Spinal cord (tissue), 10 donors: ENCODE data around the gene SHISA6. TPM values are rescaled to one million over a fixed set of nuclear protein-coding genes. Genes with fewer than 3 reads are reported as not detected.

Source experiments
- DNase-seq, 6 donors: peaks; one replicate each; pipeline versions ENCODE4 v3.0.0 to v3.0.0-alpha.2; 2013 to 2015; ENCODE audit warnings: low spot score in 6 of 6, low read depth in 4 of 6
- H3K27ac ChIP-seq: one replicate; pipeline ENCODE4 v1.5.1; 2013; ENCODE audit warnings: low read depth, low read length, control low read depth
- H3K27me3 ChIP-seq: one replicate; pipeline ENCODE4 v1.6.1; 2013; ENCODE audit warnings: low read length; ENCODE audit not compliant: control insufficient read depth, insufficient read depth
- H3K36me3 ChIP-seq: one replicate; pipeline ENCODE4 v1.6.1; 2013; ENCODE audit warnings: low read length; ENCODE audit not compliant: control insufficient read depth, insufficient read depth
- H3K4me1 ChIP-seq: one replicate; pipeline ENCODE4 v1.6.1; 2013; ENCODE audit warnings: low read length; ENCODE audit not compliant: control insufficient read depth, insufficient read depth
- H3K4me3 ChIP-seq: one replicate; pipeline ENCODE4 v1.5.1; 2013; ENCODE audit warnings: low read depth, low read length, control low read depth
- H3K9me3 ChIP-seq: one replicate; pipeline ENCODE4 v1.6.1; 2013; ENCODE audit warnings: low read length; ENCODE audit not compliant: control insufficient read depth, insufficient read depth
- WGBS: methylation state at CpG from one replicate; pipeline ENCODE4 v1.1.5; 2013; ENCODE audit warnings: missing lambda C conversion rate; ENCODE audit not compliant: insufficient coverage; 5-methylcytosine and 5-hydroxymethylcytosine counted together
- polyA plus RNA-seq, 2 donors: library from polyadenylated mRNA; unstranded; fragments of 120-200 nt; gene quantifications; one replicate each; pipeline ENCODE4 v1.2.1, GENCODE V29; 2013; ENCODE audit not compliant: insufficient read length in 2 of 2
- total RNA-seq, 2 donors: library from RNA; depleted of rRNA in 1 of 2; stranded (reverse); fragments of 120-200 nt in 1 of 2; fragments of >200 nt in 1 of 2; gene quantifications; one replicate each; pipeline versions ENCODE4 v1.2.3 to v1.2.4, GENCODE V29; 2013 to 2014
- donor health status: healthy.

SHISA6 gene
- total and polyA plus RNA-seq, 4 donors, result 15.5 to 104 (median 44.3) TPM

DNA sequence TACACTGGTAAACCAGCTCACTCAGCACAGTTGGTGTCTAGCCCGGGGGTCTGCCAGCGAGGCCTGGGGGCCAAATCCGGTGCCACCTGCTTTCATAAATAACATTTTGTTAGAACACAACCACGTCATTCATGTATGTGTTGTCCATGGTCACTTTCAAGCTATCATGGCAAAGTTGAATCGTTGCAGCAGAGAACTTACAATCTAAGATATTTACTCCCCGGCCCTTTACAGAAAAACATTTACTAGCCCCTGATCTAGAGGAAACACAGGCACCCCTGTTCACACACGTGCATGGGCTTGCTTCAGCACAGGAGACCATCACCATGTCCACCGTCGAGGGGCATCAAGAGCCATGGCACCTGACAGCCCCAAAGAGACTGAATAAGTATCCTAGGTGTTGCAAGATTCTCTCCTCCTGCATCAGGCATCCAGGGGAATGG is 245.9 kb downstream of the SHISA6 start:
- no peak overlapping the region for H3K27ac ChIP-seq

GRCh38 chr17:11487469-11487868 is 246.5 kb downstream of the SHISA6 start:
- no peak for DNase-seq
- Histone ChIP-seq H3K4me1 (peaks cover 26% of the 10 kb centered on the region), H3K9me3 (no peaks in the 10 kb centered on the region), H3K27me3 (no peaks in the 10 kb centered on the region), H3K4me3 (no peak overlapping the region), H3K27ac (no peak overlapping the region), H3K36me3 (no peaks in the 10 kb centered on the region)
- 83% methylated on average over 2 of the region's 2 CpGs for WGBS

More for the DNA sequence above, 245.9 kb downstream of the SHISA6 start:
- Histone ChIP-seq H3K36me3 (no peaks in the 10 kb centered on the region), H3K27me3 (no peaks in the 10 kb centered on the region), H3K4me3 (no peak overlapping the region), H3K4me1 (peaks cover 26% of the 10 kb centered on the region), H3K9me3 (no peaks in the 10 kb centered on the region)
- WGBS, result 79% methylated on average over 8 of the region's 9 CpGs
- no peak for DNase-seq

DNA sequence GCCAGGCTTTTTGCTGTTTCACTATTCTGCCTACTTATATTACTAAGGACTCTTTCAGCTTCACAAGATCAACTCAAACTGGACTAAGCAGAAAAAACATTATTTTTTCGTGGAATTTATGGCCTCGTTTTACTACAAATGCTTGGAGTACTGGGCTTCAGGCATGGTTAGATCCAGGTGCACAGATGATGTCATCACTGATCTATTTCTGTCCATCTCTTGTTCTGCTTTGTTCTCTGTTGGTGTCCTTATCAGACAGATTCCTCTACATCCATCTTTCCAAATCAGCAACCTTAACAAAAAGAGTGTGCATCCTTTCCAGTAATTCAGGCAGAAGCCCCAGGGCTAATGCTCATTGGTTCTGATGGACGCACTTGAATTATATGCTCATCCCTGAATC is 247.4 kb downstream of the SHISA6 start:
- Histone ChIP-seq H3K9me3 (no peaks in the 10 kb centered on the region), H3K27ac (no peak overlapping the region), H3K36me3 (no peaks in the 10 kb centered on the region), H3K27me3 (no peaks in the 10 kb centered on the region), H3K4me1 (peaks cover 28% of the 10 kb centered on the region), H3K4me3 (no peak overlapping the region)
- no peak for DNase-seq
- WGBS, result 94% methylated on average over 3 of the region's 3 CpGs

DNA sequence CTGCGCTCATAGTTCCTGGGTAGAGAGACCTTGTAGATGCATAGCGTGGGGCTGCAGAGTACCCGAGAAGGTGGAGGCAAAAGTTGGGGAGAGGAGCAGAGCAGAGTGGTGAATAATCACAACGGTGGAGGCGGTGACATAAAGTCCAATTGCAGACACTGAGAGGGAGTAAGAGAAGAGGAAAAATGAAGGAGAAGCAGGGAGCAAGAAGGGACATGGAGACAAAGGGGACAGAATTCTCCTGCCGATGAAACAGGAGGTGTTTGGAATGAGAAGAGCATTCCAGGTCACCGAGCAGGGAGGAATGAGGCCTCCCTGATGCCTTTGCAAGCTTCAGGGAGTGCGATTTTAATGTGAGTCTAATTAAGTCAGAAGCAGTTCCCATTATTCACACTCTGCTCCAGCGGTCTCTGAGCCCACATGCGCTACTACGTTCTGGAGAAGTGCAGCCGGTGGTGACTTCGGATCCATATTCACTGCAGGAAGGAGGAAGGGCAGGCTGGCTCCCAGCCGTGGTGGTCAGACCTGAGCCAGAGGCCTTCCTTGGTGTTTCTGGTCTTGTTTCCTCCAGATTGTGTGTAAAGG is 249.2 kb downstream of the SHISA6 start:
- H3K4me1 ChIP-seq, result peaks cover 42% of the 10 kb centered on the region
- no peak overlapping the region for H3K27ac ChIP-seq
- H3K9me3 ChIP-seq, result no peaks in the 10 kb centered on the region
- H3K36me3 ChIP-seq, result no peaks in the 10 kb centered on the region
- DNase-seq, result peak in 2 of 6 donors; percentile 13 to 83
- no peak overlapping the region for H3K4me3 ChIP-seq
- H3K27me3 ChIP-seq, result no peaks in the 10 kb centered on the region
- WGBS, result 43% methylated on average over 11 of the region's 14 CpGs

- Histone ChIP-seq H3K36me3 (no peaks in the 10 kb centered on the region), H3K27ac (no peak overlapping the region), H3K4me1 (peaks cover 31% of the 10 kb centered on the region), H3K4me3 (no peak overlapping the region), H3K27me3 (no peaks in the 10 kb centered on the region), H3K9me3 (no peaks in the 10 kb centered on the region)
- WGBS, result no CpG with 5 or more reads among the region's 1 CpG
- DNase-seq, result no peak
Observed at GRCh38 chr17:11492511-11492910, 251.5 kb downstream of the SHISA6 start.

DNA sequence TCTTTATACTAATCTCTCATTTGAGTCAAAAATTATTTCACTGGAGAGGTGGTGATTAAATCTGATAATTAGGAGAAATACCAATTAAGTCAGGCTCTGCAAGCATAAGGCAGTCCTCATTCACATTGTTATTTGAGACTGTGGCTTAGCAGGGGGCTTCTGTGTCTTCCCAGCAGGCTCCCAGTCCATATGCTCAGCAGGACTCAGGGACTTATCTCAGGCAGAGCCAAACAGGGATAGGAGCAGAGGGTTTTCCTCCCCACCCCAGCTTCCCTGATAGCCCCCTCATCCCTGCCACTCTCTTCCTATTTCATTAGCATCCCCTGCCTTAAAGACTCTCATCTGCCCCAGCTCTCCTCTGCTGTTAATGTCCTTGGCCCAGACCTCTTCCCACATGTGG is 252.9 kb downstream of the SHISA6 start:
- H3K9me3 ChIP-seq, result no peaks in the 10 kb centered on the region
- H3K4me1 ChIP-seq, result peaks cover 31% of the 10 kb centered on the region
- DNase-seq, result peak in 2 of 6 donors; percentile 20 to 85
- H3K4me3 ChIP-seq, result no peak overlapping the region
- H3K27me3 ChIP-seq, result no peaks in the 10 kb centered on the region
- H3K27ac ChIP-seq, result no peak overlapping the region
- no peaks in the 10 kb centered on the region for H3K36me3 ChIP-seq

DNA sequence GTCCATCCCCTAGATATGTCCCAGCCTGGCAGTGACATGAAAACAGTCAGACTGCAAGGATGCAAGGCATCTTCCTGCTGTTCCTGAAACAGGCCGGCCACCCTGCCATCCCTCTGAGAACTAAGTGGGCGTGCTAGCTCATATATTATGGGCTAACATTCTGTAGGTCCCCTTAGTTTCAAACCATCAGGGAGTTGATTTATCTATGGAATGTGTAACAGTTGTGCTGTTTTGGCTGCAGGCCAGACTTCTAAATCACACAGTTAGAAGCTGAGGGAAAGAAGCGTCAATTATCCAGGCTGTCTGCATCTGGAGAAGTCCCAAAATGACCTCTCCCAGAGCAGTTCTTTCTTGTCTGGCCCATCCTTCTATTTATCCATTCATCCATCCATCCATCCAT is 254.6 kb downstream of the SHISA6 start:
- Histone ChIP-seq H3K4me3 (no peak overlapping the region), H3K9me3 (no peaks in the 10 kb centered on the region), H3K27me3 (no peaks in the 10 kb centered on the region), H3K36me3 (no peaks in the 10 kb centered on the region), H3K27ac (no peak overlapping the region), H3K4me1 (peaks cover 23% of the 10 kb centered on the region)
- DNase-seq, result peak; percentile 35 to 90 (median 42)
- WGBS, result 13% methylated on average over 3 of the region's 3 CpGs

DNA sequence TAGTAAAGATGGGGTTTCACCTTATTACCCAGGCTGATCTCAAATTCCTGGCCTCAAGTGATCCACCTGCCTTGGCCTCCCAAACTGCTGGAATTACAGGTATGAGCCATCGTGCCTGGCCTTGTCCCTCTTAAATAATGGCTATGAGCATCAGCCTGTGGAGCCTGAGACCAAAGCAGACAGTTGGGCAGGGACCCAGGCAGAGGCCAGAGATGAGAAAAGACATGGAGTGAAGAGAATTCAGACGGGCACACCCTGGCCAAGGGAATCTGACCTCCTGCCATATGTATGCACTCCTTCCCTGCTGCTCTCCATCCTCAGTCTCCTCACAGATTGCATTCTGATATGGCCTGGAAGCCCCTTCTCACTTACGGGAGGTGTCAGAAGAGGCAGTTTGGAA is 258.9 kb downstream of the SHISA6 start:
- no peak overlapping the region for H3K27ac ChIP-seq
- no peaks in the 10 kb centered on the region for H3K27me3 ChIP-seq
- no peak for DNase-seq
- 100% methylated on average over 3 of the region's 3 CpGs for WGBS
- H3K4me3 ChIP-seq, result no peak overlapping the region
- peaks cover 7% of the 10 kb centered on the region for H3K4me1 ChIP-seq
- no peaks in the 10 kb centered on the region for H3K9me3 ChIP-seq
- no peaks in the 10 kb centered on the region for H3K36me3 ChIP-seq

DNA sequence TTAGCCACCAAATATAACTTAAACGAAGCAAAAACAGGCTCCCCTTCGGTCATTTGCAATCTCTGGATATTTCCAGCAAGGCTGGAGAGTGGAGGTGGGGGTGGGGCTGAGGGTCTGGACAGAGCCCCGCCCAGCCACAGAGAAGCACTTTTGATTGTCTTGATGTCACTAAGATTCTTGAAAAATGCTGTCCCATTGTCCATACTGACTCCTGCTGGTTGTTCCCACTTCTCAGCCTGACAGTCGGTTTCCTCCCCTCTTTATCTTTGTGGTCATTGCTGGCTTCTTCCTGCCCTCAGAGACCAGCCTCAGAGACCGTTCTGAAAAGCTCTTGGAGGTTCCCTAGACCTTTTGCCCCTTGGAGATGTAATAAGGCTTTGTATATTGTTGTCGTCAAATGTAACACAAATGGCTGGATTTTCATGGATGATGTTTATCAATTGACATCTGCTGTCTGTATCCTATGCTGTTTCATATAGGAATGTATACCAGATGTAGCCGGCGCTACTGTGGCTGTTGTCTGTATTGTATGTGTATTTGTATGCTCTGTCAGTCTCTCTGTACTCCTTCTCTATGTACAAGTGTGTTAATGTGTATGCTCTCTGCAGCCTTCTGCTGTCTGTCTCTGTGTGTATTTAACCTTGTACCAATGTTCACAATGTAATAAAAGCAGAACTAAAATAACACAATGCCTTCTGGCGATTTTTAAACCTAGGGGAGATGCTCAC is 262.5 kb downstream of the SHISA6 start:
- DNase-seq, result peak in 1 of 6 donors; percentile 34

DNA sequence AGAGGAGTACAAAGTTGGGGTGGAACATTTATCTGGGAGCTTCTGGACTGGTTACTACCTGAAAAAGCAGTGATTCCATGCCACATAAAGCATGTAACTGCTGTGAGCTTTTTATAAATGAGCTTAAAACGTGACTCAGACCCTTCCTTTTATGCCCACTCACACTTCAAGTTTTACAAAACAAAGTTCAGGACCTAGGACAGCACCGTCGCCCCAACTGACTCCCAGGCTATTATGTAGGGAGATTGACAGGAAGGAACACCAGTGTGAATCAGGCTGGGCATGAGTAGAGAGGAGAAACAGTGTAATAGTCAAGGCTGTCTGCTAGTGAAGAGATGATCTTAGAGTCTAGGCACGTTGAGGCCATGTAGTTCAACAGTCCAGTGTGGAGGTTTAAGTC is 265.6 kb downstream of the SHISA6 start:
- 14% methylated on average over 2 of the region's 4 CpGs for WGBS

More for the DNA sequence above, 262.5 kb downstream of the SHISA6 start:
- no peaks in the 10 kb centered on the region for H3K4me1 ChIP-seq
- H3K9me3 ChIP-seq, result no peaks in the 10 kb centered on the region
- 19% methylated on average over 3 of the region's 9 CpGs for WGBS
- no peaks in the 10 kb centered on the region for H3K27me3 ChIP-seq
- no peak overlapping the region for H3K4me3 ChIP-seq
- H3K36me3 ChIP-seq, result no peaks in the 10 kb centered on the region
- H3K27ac ChIP-seq, result no peak overlapping the region

More for the DNA sequence above, 265.6 kb downstream of the SHISA6 start:
- peak in 1 of 6 donors; percentile 55 for DNase-seq
- Histone ChIP-seq H3K27ac (no peak overlapping the region), H3K9me3 (no peaks in the 10 kb centered on the region), H3K27me3 (no peaks in the 10 kb centered on the region), H3K4me1 (no peaks in the 10 kb centered on the region), H3K36me3 (no peaks in the 10 kb centered on the region), H3K4me3 (no peak overlapping the region)
